Keratinocyte (primary cell): ENCODE measurements around the gene TM9SF1. TPM values are rescaled to one million over a fixed set of nuclear protein-coding genes. Genes with fewer than 3 reads are reported as not detected.

Experiments used
- DNase-seq: peaks from one replicate; pipeline ENCODE4 v3.0.0-alpha.2; 2011; ENCODE audit warnings: low read depth, missing footprints, low spot score
- FAIRE-seq: peaks from 2 replicates; lab custom pipeline; 2011; peaks lifted over from hg19 to GRCh38; lab: Jason Lieb, UNC
- H2AFZ ChIP-seq: 2 replicates; pipeline ENCODE4 v1.6.0; 2012; ENCODE audit warnings: low read length, control low read depth, inconsistent platforms; ENCODE audit not compliant: control insufficient read depth
- H3K27ac ChIP-seq: 2 replicates; pipeline ENCODE4 v1.5.1; 2011; ENCODE audit warnings: low read length; ENCODE audit not compliant: control insufficient read depth, insufficient read depth
- H3K27me3 ChIP-seq: 3 replicates; pipeline ENCODE4 v1.6.0; 2011; ENCODE audit warnings: low read length; ENCODE audit not compliant: control insufficient read depth, insufficient read depth; ENCODE audit errors: extremely low read depth
- H3K36me3 ChIP-seq, 2 experiments: 2 replicates in 1 of 2; 3 replicates in 1 of 2; pipeline ENCODE4 v1.5.1; 2011; ENCODE audit warnings: low read length in 2 of 2, mild to moderate bottlenecking in 1 of 2; ENCODE audit not compliant: control insufficient read depth in 2 of 2, insufficient read depth in 2 of 2; ENCODE audit errors: extremely low read depth in 1 of 2
- H3K4me1 ChIP-seq: 3 replicates; pipeline ENCODE4 v1.5.1; 2011; ENCODE audit warnings: low read length; ENCODE audit not compliant: control insufficient read depth, insufficient read depth; ENCODE audit errors: extremely low read depth
- H3K4me2 ChIP-seq: 3 replicates; pipeline ENCODE4 v1.6.0; 2011; ENCODE audit warnings: low read depth, low read length; ENCODE audit not compliant: control insufficient read depth, insufficient read depth; ENCODE audit errors: extremely low read depth
- H3K4me3 ChIP-seq, 3 experiments: fragments of 200-600 bp in 1 of 3; sonication (generic) in 1 of 3; 2 replicates in 2 of 3; 3 replicates in 1 of 3; pipeline ENCODE4 v1.5.1; 2011 to 2016; ENCODE audit warnings: low read length in 3 of 3, mild to moderate bottlenecking in 3 of 3, control low read depth in 2 of 3, inconsistent platforms in 1 of 3, low read depth in 1 of 3, mixed read lengths in 1 of 3, mixed run types in 1 of 3, moderate library complexity in 1 of 3; ENCODE audit not compliant: control insufficient read depth in 2 of 3, insufficient read depth in 2 of 3; ENCODE audit errors: extremely low read depth in 1 of 3
- H3K79me2 ChIP-seq: 2 replicates; pipeline ENCODE4 v1.6.0; 2012; ENCODE audit warnings: low read length; ENCODE audit not compliant: control insufficient read depth, insufficient read depth
- H3K9ac ChIP-seq: 3 replicates; pipeline ENCODE4 v1.6.0; 2011; ENCODE audit warnings: low read length; ENCODE audit not compliant: control insufficient read depth, insufficient read depth; ENCODE audit errors: extremely low read depth
- H3K9me1 ChIP-seq: 3 replicates; pipeline ENCODE4 v1.6.0; 2011; ENCODE audit warnings: low read length; ENCODE audit not compliant: control insufficient read depth, insufficient read depth; ENCODE audit errors: extremely low read depth
- H3K9me3 ChIP-seq: 2 replicates; pipeline ENCODE4 v1.5.1; 2012; ENCODE audit warnings: low read depth, low read length; ENCODE audit not compliant: control insufficient read depth
- H4K20me1 ChIP-seq: 3 replicates; pipeline ENCODE4 v1.6.0; 2011; ENCODE audit warnings: low read length; ENCODE audit not compliant: control insufficient read depth, insufficient read depth; ENCODE audit errors: extremely low read depth
- CTCF ChIP-seq, 3 experiments: IDR thresholded peaks in 1 of 3; conservative IDR thresholded peaks in 1 of 3; optimal IDR thresholded peaks in 1 of 3; 2 replicates in 2 of 3; 3 replicates in 1 of 3; pipeline versions ENCODE3 to v1.5.1; 2011; ENCODE audit warnings: low read length in 3 of 3, mild to moderate bottlenecking in 3 of 3, moderate library complexity in 2 of 3, control low read depth in 1 of 3, inconsistent platforms in 1 of 3; ENCODE audit not compliant: insufficient read depth in 2 of 3; ENCODE audit errors: extremely low read depth in 1 of 3
- EZH2 ChIP-seq: IDR thresholded peaks from one replicate; pipeline ENCODE4 v1.6.1; 2012; ENCODE audit warnings: inconsistent platforms, mild to moderate bottlenecking, low read length, moderate library complexity
- dilution Hi-C: fragments of 300-500 bp; cut with MboI; formaldehyde crosslinking; loops from one replicate; pipeline ENCODE4 v1.7.0; 2020; ENCODE audit warnings: low sequenced_read_pairs; ENCODE audit not compliant: extremely low pct_ligation_motif_present
- polyA plus RNA-seq, 5 experiments: library from polyadenylated mRNA; depleted of rRNA in 3 of 5; stranded (reverse) in 3 of 5; stranded (forward) in 1 of 5; unstranded in 1 of 5; fragments of >200 nt; gene quantifications; 1 replicate in 1 of 5; 2 replicates in 3 of 5; 3 replicates in 1 of 5; pipeline versions ENCODE4 v1.2.1 to v1.2.3, GENCODE V29; 2011 to 2012; ENCODE audit warnings: missing spikeins in 2 of 5, low read depth in 1 of 5, low replicate concordance in 1 of 5

TM9SF1 gene
- polyA plus RNA-seq, 1 donor (not counting 4 experiments of a cell fraction or from before 2014, with no cell fraction given) = 19.2 TPM

- DNase-seq = no peak
- Histone ChIP-seq H3K4me1 (peaks cover 25% of the 10 kb centered on the region), H2AFZ (no peak overlapping the region), H3K9me3 (no peaks in the 10 kb centered on the region), H3K27ac (no peak overlapping the region), H3K27me3 (no peaks in the 10 kb centered on the region), H3K9ac (no peak overlapping the region), H3K36me3 (peaks cover 44 to 46% of the 10 kb centered on the region in 2 experiments), H3K79me2 (peaks cover 32% of the 10 kb centered on the region), H4K20me1 (no peaks in the 10 kb centered on the region), H3K4me3 (no peak overlapping the region), H3K4me2 (no peak overlapping the region), H3K9me1 (no peaks in the 10 kb centered on the region)
- dilution Hi-C loops = no loop called here
- FAIRE-seq = no peak
- TF ChIP-seq CTCF (optimal IDR thresholded peaks at IDR 0.05 in 1 of 3, IDR thresholded peaks at IDR 0.05 in 1 of 3, conservative IDR thresholded peaks at IDR 0.05 in 1 of 3; ENCODE audit: extremely low read depth in 1 of 3, insufficient read depth in 2 of 3, low read length in 3 of 3) = no peak
- no peak for TF ChIP-seq EZH2
Measured at GRCh38 chr14:24165785-24166184, 29.5 kb downstream of the TM9SF1 start.

GRCh38 chr14:24164518-24164991, 30.7 kb downstream of the TM9SF1 start:
- TF ChIP-seq EZH2 (no peak), CTCF (optimal IDR thresholded peaks at IDR 0.05 in 1 of 3, IDR thresholded peaks at IDR 0.05 in 1 of 3, conservative IDR thresholded peaks at IDR 0.05 in 1 of 3; ENCODE audit: extremely low read depth in 1 of 3, insufficient read depth in 2 of 3, low read length in 3 of 3) (no peak)
- H3K27ac ChIP-seq = no peak overlapping the region
- H3K9ac ChIP-seq = no peak overlapping the region
- no peak overlapping the region for H2AFZ ChIP-seq
- H3K36me3 ChIP-seq = peaks cover 45 to 51% of the 10 kb centered on the region in 2 experiments
- H3K9me1 ChIP-seq = no peaks in the 10 kb centered on the region
- DNase-seq (no peak), FAIRE-seq (no peak)
- peaks cover 29% of the 10 kb centered on the region for H3K4me1 ChIP-seq
- H3K27me3 ChIP-seq = no peaks in the 10 kb centered on the region
- H3K9me3 ChIP-seq = no peaks in the 10 kb centered on the region
- H3K79me2 ChIP-seq = peaks cover 32% of the 10 kb centered on the region
- dilution Hi-C loops = no loop called here
- H3K4me2 ChIP-seq = no peak overlapping the region
- no peak overlapping the region for H3K4me3 ChIP-seq
- no peaks in the 10 kb centered on the region for H4K20me1 ChIP-seq
